ENCODE results near the gene CHRM2.
"Not testable (repeated sequence)": the region's sequence is repeated elsewhere in the genome, so short reads cannot be mapped to it uniquely, and the experiment has no call there.

CHRM2 gene

DNA sequence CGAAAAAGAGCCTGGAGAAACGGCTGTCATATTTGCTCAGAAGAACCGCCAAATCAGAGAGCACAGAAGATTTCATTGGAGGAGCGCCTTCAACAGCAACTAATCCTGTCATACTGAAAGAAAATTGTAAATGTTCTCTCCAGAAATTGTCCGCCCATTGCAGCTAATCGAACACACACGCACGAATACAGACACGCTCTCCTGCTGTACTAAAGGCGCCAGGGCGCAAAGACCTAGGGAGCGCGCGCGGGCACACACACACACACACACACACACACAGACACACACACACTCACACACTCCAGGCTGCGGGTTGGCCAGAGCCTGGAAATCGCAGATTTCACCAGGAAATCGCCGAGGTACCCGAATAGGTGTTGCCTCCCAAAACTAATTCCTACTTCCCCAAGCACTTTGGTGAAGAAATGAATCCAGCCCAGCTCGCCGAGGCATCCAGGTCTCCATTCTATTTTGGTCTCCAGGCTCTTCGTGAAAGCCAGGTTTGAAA is at the start of gene CHRM2:
CHRM2 (plus strand) TSS at position 157 of the 505 bp plus-strand sequence. CDS start 146,214 bp downstream, outside the sequence.
- peak; percentile 57 for DNase-seq

DNA sequence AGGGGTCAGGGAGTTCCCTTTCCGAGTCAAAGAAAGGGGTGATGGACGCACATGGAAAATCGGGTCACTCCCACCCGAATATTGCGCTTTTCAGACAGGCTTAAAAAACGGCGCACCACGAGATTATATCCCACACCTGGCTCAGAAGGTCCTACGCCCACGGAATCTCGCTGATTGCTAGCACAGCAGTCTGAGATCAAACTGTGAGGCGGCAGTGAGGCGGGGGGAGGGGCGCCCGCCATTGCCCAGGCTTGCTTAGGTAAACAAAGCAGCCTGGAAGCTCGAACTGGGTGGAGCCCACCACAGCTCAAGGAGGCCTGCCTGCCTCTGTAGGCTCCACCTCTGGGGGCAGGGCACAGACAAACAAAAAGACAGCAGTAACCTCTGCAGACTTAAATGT is 37.1 kb upstream of the CHRM2 start:
- not testable (repeated sequence) for DNase-seq

DNA sequence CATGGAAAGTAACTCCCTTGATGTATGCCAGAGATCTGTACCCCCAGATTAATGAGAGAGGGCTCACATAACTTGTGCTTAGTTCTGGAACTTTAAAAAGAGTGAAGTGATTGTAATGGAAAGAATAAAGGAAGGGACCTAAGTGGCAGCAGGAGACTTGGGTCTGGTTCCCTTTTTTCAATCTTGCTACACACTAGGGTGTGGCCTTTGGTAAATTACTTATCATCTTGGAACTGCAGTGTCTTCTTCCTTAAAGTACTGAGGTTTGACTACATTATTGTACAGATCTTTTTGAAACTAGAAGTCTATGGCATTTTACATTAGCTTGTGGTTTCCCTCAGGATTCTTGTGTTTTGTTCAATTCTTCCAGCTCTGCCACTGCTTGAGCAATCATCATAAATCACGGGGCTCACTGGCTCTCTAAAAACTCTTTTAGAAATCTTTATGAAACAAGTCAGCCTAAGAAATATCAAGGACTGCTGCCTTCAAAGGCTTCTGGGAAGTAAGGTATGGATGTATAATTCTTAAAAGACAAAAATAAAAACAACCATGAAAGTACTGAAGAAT is 22.5 kb upstream of the CHRM2 start:
- DNase-seq = no peak

DNA sequence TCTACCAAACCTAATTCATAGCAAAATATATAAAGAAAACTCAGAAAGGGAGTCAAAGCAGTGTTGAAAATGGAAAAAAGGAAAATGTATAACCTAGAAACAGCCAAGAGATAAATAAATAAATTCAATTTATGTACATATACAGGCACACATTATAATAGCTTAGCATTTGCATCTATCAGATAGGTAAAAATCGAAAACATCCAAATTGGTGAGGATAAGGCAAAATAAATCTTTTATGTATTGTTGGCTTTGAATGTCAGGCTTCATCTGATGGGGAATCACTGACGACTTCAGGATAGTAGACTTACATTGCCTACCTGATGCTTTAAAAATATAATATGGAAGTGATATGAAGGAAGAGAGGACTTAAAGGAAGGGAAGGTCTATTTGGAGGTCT is 20.6 kb upstream of the CHRM2 start:
- no peak for DNase-seq

DNA sequence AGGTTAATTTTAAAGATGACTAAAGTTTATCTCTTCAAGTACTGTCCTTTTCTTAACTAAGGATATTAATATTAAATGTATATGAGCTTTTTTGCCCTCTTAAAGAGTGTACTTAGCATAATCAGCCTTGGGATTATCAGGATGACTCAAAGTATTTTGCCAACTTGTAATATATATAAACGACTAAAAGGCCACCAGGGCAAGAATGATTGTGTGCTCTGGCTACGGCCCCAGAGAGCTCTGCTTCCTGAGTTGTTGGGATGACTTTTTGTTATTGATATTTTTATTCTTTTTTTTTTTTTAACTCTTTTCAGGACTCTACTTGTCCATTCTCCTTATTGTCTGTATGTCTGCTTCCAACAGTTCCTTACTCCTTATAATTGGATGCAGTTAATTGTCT is 14.8 kb upstream of the CHRM2 start:
- no peak for DNase-seq

DNA sequence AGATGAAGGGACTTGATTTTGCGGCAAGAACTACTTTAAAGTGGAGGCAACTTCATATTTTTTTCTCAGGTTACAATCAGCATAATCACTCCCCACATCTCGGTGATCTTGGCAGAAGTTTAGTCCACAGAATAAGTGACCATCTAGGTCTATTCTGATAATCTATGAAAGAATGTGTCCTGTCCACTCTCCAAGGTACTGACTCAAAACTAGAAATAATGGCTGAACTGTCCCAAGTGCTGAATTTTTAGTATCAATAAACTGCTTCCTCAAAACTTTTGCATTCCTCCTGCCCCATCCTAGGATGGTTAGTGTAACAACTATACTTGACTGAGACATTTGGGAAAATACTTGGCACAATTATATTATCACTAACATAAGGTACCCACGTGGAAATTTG is 10.9 kb upstream of the CHRM2 start:
- DNase-seq = no peak

DNA sequence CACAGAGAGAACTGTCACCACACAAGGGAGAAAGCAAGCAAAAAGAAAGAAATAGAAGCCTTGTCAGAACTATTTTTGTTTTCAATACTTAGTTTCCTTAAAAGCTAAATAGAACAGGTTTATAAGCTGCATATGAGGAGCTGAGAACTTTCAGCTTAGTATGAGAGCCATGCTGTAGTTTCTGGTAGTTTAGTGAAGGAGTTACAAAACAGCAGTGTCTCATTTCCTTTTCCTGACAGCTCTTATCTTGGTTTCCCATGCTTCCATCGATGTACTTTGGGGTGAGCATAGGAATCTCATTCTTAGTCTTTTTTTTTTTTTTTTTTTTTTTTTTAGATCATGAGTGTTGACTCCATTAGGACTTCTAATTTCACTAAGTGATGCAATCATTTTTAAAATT is 8.6 kb upstream of the CHRM2 start:
- DNase-seq = no peak

DNA sequence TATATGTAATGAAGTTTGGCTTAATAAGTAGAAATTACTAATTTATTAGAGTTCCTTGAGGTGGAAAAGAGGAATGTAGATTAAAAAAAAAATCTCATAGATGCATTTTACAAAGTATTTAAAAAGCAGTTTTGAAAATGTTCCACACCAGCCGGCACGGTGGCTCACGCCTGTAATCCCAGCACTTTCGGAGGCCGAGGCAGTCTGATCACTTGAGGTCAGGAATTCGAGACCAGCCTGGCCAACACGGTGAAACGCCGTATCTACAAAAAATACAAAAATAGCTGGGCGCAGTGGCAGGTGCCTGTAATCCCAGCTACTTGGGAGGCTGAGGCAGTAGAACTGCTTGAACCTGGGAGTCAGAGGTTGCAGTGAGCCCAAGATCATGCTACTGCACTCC is 3.2 kb upstream of the CHRM2 start:
- no peak for DNase-seq

DNA sequence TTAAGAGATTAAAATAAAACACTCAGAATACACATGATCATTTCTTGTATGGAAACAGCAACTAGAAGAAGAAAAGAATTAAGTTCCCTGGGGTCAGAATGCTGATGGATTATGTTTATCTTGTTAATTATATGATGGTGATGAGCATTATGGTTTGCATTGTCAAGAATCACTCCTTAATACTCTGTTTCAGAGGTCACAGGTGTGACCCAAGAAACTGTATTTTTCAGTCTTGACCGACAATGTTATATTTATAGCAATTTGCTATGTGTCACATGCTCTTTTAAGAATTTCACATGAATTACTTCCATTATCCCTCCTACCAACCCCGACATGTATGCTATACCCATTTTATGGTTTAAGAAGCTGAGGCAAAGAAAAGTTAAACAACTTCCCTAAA is 2.7 kb upstream of the CHRM2 start:
- no peak for DNase-seq

DNA sequence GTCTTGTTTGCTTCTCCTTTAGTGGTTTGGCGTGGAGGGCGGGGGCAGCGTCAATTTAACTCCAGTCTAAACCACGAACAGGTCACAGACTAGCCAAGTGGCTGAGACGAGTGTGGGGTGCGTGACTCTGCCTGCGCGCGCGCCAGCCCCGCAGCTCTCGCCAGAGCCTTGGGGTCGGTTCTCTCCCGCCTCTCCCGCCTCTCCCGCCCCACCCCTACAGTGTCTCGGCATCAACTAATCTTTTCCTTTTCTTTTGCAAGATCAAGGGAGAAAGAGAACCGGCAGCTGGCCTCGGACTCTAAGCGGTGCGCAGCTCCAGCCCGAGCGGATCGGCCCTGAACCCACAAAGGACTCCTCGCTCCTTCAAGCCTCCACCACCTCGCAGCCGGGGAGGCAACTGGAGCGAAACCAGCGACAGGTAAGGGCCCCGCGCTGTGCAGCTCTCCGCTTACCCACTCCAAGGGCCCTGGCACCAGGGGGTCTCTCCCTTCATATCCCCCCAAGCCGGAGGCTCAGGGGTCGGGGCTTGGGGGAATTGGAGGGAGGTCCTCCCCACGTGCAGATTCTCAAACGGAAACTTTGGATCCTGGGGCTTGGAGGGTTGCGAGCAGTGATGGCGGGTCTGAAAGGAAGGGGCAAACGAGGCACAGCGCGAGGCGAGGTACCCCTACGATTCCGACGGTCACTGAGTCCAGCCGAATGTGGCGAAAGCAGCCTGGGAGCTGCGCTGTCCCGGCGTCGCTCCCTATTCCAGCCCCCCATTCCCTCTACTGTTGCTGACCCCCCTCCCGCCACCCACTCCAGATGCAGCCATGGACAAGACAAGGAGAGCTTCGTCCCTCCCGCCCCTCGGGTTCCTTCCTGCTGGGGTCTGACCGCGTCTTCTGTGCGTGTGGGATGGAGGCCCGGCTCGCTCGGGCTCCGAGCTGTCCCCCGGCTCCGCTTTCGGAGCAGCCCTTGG is 829 bp downstream of the CHRM2 start:
- peak; percentile 57 for DNase-seq

DNA sequence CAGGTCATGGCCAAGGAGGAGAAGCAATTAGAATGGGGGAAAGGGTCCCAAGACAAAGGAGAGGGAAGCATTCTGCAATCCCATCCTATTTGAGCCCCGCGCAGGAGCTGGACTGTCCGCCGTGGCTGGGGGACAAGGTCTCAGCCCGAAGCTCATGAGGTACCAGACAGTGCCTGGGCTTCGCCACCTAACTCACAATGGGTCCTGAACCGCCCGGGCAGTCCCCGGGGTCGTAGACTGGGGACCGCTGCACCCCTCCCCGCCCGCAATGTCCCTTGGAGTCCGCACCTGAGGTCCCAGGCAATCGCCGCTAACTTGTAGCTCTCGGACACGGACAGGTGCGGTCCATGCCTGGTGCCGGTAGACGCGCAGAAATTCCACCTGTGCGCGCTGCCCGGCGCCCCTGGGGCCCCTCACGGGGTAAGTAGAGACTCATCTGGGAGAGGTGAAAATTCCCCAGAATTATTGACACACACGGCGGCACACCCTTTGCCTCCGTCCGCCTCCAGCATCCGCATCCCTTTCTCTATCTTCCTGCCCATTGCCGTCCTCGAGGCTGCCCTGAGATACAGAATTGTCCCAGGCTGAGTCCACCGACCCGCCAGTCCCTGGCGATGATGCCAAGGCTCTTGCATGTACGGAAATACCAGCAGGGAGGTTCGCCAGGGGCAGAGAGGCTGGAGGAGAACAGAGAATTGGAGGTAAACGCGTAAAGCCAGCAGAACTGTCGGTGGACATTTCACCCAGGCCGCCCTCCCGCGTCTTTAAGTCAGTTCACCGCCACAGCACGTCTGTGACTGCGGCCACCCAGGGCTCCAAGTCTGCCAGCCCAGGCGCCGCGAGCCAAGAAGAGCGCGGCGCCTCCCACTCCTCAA is 1.8 kb downstream of the CHRM2 start:
- peak; percentile 53 for DNase-seq

DNA sequence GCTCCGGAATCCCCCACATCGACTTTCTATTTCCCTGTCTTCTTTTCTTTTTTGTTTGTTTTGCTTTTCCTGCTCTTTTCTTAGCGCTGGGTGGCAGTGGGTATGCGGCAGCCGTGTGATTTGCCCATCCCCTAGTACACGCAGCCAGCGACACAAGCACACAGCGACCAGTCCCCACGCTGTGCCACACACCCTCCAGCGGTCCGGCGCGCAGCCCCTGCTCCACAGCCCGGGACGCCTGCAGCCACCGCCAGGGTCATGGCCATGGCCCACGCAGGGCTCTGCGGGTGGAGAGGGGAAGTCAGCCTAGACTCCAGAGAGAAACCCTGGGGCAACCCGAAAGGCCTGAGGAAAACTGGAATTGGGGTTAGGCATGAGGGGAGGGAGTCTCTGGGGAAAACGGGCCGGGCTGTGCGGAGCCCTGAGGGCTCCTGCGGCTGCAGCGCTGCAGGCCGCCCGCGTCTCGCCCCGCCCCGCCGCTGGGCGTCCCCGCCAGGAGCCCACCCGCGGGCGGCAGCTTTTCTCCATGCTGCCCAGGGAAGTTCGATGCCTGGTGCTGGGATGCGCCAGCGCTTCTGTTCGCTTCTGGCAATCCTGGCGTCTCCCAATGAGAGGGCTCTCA is 2.5 kb downstream of the CHRM2 start:
- DNase-seq = peak; percentile 58

DNA sequence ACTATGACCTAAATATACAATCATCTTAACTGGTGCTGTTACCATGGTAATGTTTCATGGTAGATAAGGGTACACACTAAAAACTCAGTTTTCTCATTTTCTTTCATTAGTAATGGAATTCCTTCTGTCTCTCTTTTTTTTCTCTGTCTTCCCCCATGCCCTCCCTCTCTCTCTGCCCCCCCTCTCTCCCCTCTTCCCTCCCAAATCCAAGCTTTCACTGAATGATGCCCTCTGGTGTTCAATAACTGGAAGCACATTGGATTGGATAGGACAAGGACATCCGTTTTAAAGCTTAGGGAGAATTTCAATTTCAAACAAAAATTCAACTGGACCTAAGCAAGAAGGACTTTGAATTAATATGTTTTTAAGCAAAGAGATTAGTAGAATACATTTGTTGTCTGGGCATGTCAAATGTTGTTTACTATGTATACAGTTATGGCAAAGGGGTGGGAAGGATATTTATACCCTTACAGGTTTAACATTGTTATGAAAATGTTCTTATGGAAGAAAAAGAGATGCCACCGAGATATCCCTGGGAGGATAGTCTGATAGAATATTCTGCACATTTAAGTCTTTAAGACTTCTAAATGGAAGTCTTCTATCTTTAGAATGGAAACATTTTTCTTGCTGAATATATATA is 6.1 kb downstream of the CHRM2 start:
- DNase-seq = no peak

DNA sequence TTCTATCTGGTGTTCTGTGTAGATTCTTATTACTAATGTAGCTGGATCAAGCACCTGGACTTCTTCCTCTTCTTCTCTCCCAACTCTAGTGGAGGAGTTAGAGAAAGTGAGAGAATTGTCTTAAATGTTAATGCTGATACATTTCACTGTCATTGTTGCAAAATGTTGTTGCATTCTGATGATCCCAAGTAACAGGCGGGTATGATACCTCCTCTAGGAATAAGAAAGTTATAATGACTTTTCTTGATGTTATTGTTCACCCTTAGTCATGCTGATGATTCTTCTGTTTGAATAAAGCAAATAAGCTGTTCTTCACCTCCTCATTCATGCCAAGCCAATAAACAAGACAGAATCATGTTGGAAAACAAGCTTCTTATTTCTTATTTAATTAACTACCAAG is 9.1 kb downstream of the CHRM2 start:
- DNase-seq = no peak

DNA sequence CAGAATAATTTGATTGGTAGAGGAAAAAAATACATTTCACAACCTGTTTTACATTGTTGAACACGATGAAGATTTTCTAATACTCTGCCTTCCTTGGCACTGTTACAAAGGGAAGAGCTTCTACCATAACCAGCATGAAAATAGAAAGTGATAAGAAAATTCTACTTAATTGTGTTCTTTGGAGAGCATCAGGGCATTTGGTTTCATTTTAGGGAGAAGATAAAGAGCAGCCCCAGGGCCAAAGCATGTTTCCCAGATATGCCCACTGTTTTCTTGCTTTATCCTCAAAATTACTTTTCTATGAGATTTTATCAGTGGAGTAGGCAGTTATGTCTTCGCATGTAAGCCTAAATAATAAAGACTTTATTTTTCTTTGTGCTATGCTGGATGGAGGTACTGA is 9.5 kb downstream of the CHRM2 start:
- DNase-seq = no peak

DNA sequence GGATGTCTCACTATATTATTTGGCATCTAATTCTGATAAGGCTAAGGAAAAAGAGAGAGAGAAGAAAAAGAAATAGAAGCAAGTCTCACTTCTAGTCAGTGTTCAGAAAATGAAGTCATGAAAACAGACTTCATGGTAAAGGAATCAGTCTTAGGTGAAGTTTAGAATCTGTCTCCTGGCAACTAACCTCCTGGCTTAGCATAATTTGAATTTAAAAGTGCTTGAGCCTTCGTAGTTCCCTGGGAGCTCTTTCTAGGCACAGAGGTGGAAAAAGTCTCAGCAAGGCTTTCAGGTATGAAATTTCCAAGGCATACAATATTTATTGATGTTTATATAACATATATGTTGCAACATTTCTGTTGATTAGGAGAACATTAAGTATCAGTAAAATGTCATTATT is 10.4 kb downstream of the CHRM2 start:
- no peak for DNase-seq

DNA sequence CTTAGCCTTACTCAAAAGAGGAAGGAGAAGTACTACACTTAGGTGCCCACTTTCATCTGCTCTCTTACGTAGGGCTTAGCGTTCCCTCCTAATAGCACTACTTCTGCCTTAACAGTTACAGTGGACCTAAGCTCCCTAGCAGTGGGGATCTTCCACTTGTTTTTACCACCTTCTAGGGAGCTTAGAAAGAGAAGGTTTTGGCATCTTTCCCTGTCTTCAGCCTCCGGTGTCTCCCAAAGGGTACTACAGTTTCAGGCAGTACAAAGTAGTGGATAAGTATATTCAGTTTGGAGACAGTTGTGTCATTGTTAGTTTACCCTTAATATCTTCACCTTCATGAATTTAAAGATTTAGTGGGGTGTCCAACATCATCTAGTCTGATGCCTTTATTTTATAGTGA is 14.6 kb downstream of the CHRM2 start:
- no peak for DNase-seq

DNA sequence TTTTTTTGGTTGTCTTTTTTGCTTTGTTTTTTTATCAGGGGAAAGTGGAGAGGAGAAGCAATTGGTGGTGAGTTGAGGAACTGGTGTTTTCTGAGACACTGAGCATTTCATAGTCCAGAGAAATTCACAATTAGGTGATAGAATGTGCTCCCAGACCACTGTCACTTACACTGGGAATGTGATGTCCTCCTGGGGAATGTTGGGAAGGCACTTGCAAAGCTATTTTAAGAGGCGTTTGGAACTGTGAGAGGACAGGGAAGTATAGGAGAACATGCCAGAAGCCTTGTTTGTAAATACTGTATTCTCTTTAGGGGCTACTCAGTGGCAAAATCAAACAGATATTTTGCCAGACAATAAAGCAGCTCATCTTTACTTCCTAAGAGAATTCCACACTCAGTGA is 16.0 kb downstream of the CHRM2 start:
- DNase-seq = no peak

DNA sequence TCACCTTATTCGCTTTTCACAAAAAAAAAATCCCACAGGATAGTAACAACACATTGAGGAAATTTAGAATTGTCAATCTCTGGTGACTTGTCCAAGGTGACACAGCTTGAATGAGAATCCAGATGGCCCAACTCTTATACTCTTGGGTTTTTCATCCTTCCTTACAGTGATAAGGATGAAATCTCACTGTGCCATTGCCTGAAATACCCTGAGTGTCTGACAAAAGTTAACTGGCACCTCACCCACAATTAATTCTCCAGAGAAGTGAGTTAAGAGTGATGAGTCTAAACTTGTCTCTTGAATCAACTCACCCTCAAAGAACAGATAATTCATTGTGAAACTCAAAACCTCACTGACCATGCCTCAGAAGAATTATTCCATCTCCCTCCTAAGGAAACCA is 18.9 kb downstream of the CHRM2 start:
- no peak for DNase-seq

DNA sequence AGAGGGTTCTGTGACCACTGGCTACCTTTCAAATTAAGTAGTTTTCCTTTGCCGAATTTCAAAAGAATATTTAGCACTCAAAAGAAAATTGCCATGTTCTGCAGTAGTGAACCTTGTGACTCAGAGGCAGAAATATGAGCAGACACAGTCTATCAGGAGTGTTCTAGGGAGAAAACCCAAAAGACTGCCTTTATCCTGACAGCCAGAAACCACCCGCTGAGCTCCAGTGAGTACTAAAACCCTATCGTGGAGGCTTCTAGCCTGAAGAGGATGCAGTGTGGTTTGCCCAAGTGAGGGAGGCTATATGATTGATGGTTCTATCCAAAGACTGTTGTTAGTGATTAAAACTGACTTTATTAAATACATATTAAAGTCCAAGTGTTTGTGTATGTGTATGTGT is 21.9 kb downstream of the CHRM2 start:
- DNase-seq = no peak

DNA sequence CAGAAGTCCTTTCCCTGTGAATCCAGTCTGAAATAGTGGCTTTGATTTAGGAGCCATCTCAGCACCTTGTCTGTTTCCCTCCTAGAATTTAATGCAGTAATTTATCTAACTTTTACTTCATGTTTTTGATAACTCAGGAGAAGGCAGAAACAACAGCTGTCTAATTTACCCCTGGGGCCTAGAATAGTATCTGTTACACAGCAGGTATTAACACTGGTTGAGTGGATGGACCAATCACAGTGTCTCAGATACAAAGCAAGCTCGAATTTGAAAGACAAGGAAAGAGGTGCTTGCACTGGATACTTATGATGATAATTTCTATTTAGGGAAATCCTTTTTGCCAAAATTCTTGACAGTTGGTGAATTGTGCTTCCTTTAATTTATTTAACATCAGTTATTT is 23.4 kb downstream of the CHRM2 start:
- DNase-seq = no peak

DNA sequence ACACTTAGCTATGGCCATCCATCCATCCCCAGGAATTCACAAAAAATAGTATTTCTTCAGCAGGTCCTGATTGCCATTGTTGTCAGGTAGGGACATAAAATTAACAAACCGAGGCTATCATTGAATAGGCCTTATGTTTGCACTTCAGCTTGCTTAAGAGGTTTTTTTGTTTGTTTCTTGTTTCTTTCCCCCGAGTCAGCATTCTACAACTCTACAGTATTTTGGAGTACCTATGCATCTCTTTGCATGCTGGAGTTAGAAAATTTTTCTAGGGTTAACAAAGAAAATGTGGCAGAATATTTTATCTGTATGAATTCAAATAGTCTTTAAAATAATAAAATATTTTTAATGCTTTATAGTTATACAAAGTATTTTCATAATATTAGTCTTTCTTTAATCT is 26.3 kb downstream of the CHRM2 start:
- DNase-seq = no peak

Data from islet precursor cell (in vitro differentiated cells).